Measurements from ENCODE around the gene SENP7.
"Not testable (repeated sequence)": the region's sequence is repeated elsewhere in the genome, so short reads cannot be mapped to it uniquely, and the experiment has no call there.

The SENP7 gene

GRCh38 chr3:101333883-101334282 lies 179.1 kb downstream of the SENP7 start:
- in situ Hi-C loops (cut with MboI; ENCODE audit: low sequenced_read_pairs) = no loop called here

DNA sequence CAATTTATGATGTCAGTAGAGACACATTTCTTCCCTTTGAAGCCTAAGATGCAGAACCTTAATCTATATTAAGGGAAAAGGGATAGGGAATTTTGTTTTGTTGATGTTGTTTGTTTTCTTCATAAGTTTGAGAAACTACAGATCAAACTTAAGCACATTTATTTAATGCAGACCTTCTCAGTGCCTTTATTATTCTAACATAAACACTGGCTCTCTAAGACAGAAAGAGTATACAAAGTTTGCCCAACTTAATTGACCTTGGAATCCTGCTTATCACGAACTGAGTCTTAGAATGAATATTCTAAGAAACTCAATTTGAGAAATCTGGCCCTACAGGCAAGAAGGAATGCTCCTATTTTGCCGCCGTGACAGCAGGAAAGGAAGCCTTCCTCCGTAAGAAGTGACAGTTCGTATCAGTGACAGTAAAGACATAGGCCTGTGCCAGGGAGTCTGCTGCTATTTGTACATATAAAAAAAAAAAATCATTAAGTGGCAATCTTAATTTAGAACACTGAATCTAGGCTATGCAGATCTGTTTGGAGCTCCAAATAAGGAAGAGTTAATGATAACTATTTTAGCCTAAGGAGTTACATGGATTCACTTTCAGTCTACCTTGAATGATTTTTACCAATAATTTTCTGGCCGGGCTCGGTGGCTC lies 183.9 kb downstream of the SENP7 start:
- in situ Hi-C loops (cut with MboI; ENCODE audit: low sequenced_read_pairs) = no loop called here

GRCh38 chr3:101325393-101326134 lies 187.4 kb downstream of the SENP7 start:
- in situ Hi-C loops (cut with MboI; ENCODE audit: low sequenced_read_pairs) = no loop called here

GRCh38 chr3:101320475-101320874 lies 192.5 kb downstream of the SENP7 start, which contains the start of gene IMPG2:
TSS of gene IMPG2 (minus strand) at chr3:101320575. CDS start at chr3:101320372, 203 bp downstream.
- in situ Hi-C loops (cut with MboI; ENCODE audit: low sequenced_read_pairs) = no loop called here

- in situ Hi-C loops (cut with MboI; ENCODE audit: low sequenced_read_pairs) = no loop called here
These were observed 193.5 kb downstream of the SENP7 start for GRCh38 chr3:101319531-101319930.

DNA sequence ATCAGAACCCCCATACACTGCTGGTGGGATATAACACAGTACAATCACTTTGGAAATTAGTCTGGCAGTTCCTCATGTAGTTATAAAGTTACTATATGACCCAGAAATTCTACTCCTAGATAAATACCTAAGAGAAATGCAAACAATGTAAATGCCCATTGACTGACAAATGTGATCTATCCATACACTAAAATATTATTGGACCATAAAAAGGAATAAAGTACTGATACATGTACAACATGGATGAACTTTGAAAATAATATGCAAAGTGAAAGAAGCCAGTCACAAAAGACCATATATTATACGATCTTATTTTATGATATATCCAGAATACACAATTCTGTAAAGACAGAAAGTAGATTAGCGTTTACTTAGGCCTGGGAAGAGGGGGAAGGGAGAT lies 200.5 kb downstream of the SENP7 start:
- in situ Hi-C loops (cut with MboI; ENCODE audit: low sequenced_read_pairs) = no loop called here

- in situ Hi-C loops (cut with MboI; ENCODE audit: low sequenced_read_pairs) = no loop called here
These were observed 201.3 kb downstream of the SENP7 start for GRCh38 chr3:101311676-101312075.

DNA sequence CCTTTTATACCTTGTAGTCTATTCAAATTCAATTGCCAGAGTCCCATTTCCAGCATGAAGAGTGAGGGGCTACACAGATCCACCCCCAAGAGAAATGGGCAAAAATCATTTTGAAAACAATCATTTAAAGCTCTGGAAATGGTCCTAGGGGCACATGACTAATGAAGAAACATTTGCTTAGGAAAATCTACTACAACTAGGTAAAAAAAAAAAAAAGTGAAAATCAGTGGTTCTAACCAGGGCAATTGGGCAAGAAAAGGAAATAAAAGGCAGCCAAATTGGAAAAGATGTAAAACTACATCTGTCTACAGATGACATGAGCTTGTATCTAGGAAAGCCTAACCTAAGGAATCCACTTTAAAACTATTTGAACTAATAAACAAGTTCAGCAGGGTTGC lies 202.0 kb downstream of the SENP7 start:
- in situ Hi-C loops (cut with MboI; ENCODE audit: low sequenced_read_pairs) = no loop called here

- in situ Hi-C loops (cut with MboI; ENCODE audit: low sequenced_read_pairs) = not testable (repeated sequence)
These were observed 204.8 kb downstream of the SENP7 start for GRCh38 chr3:101308147-101308772.

- in situ Hi-C loops (cut with MboI; ENCODE audit: low sequenced_read_pairs) = no loop called here
These were observed 209.2 kb downstream of the SENP7 start for GRCh38 chr3:101303836-101304235.

DNA sequence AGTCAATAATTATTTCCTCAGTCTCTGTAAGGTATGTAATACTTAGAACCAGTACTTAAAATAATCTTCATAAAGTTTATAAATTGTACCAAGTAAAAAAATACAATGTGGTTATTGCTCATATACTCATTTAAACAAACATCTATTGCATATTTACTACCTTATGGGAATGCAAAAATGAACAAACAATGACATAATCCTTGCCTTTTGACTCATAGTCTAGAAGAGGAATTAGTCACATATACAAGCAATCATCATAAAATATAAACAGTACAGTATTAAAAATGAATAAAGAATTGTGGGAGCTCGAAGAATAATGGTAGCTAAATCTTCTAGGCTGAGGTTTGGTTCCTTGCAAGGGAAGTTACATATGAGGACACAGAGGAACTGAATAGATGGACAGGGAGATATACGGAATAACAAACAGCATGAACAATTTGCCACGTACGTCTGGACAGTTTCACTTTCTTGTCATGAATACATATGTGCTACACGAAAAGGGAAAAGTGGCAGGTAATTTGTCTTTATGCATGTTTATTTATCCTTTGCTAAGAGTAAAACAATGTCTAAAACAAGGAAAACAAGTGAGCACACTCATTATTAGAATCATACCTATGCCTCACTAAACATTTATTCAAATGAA lies 209.8 kb downstream of the SENP7 start:
- in situ Hi-C loops (cut with MboI; ENCODE audit: low sequenced_read_pairs) = no loop called here

DNA sequence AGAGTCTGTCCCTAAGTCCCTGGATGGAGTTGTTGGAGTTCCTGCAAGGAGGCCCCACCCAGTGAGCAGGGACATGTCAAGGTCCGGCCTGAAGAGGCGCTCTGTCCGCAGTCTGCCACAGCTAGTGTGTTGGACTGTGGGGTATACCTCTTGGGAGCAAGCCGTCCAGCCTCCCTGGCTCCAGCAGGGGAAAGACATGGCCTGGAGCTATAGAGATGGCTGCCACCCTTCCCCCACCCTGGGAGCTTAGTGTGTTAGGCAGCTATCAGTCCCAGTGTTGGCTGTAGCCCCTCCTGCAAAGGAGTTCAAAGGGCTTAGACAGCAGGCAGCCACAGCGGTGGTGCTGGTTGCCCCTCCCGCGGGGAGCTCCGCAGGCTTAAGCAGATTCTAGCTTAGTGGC lies 212.9 kb downstream of the SENP7 start:
- in situ Hi-C loops (cut with MboI; ENCODE audit: low sequenced_read_pairs) = no loop called here

DNA sequence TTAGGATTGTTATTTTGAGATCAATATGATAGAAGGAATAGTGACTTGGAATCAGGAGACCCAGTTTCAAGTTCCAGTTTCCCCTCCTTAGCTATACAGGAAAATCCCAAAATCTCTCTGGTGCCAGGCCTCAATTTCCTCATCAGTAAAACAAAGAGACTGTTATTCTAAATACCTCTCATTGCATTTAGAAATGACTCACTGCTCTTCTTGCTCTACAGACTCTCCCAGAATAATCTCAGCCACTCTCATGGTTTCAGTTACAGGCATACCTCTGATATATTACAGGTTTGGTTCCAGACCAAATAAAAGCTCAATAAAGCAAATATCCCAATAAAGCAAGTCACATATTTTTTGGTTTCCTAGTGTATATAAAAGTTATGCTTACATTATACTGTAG lies 221.0 kb downstream of the SENP7 start:
- in situ Hi-C loops (cut with MboI; ENCODE audit: low sequenced_read_pairs) = no loop called here

GRCh38 chr3:101288294-101288693 lies 224.7 kb downstream of the SENP7 start:
- in situ Hi-C loops (cut with MboI; ENCODE audit: low sequenced_read_pairs) = no loop called here

DNA sequence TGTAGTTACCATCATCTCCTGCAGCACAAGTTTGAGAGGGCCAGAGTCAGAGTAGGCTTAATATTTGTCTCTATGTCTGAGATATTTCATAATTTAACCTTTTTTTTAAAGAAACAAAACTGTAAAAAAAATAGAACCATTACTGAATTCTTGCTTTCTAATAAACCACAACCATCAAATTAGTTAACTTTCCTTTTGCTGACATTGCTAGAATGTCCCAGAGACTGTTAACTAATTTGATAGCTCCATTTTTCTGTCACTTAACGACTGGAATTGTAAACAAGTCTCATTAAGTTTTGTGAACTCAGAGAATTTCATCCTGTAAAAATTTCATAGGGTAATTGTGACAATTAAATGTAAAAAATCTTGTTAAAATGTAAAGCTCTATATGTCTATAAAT lies 228.3 kb downstream of the SENP7 start:
- in situ Hi-C loops (cut with MboI; ENCODE audit: low sequenced_read_pairs) = no loop called here

DNA sequence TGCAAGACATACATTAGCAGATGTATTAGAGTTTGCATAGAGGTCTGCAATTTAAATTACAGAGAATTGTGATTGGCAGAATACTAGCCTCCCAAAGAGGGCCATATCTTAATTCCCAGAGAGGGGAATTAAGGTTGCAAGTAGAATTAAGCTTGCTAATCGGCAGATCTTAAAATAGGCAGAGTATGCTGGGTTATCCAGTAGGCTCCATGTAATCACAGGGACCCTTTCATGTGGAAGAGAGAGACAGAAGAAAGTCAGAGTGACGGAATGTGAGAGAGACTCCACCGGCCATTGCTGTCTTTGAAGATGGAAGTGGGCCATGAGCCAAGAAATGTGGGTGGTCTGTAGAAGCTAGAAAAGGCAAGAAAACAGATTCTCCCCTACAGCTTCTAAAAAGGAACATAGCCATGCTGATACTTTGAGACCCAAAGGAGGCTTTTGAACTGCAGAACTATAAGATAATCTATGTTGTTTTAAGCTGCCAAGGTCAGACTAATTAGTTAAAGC lies 231.4 kb downstream of the SENP7 start:
- in situ Hi-C loops (cut with MboI; ENCODE audit: low sequenced_read_pairs) = no loop called here

GRCh38 chr3:101279765-101280385 lies 233.1 kb downstream of the SENP7 start:
- in situ Hi-C loops (cut with MboI; ENCODE audit: low sequenced_read_pairs) = no loop called here

DNA sequence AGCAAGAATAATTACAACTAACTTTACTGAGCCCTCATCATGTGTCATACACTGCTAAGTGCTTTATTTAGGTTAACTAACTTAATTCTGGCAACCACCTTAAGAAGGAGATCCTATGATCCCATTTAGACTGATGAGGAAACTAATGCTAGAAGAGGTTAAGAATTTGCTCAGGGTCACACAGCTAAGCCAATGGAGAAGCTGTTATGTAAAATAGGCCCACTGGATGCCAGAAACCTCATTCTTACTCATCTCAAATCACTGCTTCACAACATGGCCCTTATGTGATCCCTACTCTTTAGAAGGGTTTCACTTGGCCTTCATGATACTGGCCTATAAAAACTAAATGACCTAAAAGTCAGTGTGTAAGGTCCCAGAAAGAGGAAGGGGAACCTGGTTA lies 233.8 kb downstream of the SENP7 start:
- in situ Hi-C loops (cut with MboI; ENCODE audit: low sequenced_read_pairs) = no loop called here

GRCh38 chr3:101278727-101279126 lies 234.3 kb downstream of the SENP7 start:
- in situ Hi-C loops (cut with MboI; ENCODE audit: low sequenced_read_pairs) = no loop called here

Measured in HL-60/S4 treated with retinoic acid at 250 ng/mL for 4 days and 3 days (cell line).